Measurements from ENCODE around the gene GNA14. TPM values are rescaled to one million over a fixed set of nuclear protein-coding genes. Genes with fewer than 3 reads are reported as not detected.

Gene GNA14
- polyA plus RNA-seq, 2 of the 4 experiments (the other 2 are of a cell fraction) = 0.04 to 0.06 TPM

DNA sequence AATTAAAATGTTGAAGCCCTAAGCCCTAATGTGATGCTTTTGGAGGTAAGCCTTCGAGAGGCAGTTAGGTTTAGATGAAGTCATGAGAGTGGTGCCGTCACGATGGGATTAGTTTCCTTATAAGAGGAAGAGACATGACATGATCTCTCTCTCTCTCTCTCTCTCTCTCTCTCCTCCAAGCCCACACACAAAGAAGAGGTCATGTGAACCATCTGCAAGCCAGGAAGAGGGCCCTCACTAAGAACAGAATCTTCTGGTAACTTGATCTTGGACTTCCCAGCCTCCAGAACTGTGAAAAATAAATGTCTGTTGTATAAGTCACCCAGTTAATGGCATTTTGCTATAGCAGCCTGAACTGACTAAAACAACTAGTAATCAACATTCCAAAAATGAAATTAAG lies 175.5 kb downstream of the GNA14 start (continued):
- no peak for TF ChIP-seq TP53 (CRISPR knock-in tag; IDR thresholded peaks at IDR 0.05)

DNA sequence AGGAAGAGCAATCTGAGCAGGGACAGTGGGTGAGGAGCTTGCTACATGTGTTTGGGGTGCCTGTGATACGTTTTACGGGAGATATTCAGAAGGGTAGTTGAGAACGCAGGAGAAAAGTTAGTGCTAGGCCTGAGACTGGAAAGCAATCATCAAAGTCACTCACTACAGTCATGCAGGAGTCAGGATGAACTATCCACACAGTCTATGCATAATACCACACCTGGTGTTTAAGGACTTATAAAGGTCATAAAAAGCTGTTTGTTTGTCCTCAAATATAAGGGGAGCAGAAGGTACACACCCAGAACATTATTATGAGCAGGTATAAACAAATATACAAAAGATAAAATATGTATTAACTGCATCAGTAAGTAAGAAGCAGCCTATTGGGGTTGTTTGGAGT lies 176.6 kb downstream of the GNA14 start:
- 62% methylated on average over 3 of the region's 3 CpGs for WGBS (ENCODE audit: missing lambda C conversion rate)
- no peak for ATAC-seq
- Histone ChIP-seq H3K4me1 (0 out of 3 replicates have a peak, but pooled peaks cover 4% of the 10 kb centered on the region), H3K4me2 (no peak overlapping the region), H3K27ac (no peak overlapping the region), H3K4me3 (no peak overlapping the region), H3K9me3 (peaks cover 22% of the 10 kb centered on the region)
- TF ChIP-seq POLR2AphosphoS2 (conservative IDR thresholded peaks at IDR 0.05; ENCODE audit: low read length) (no peak), MAFK (IDR thresholded peaks at IDR 0.05; ENCODE audit: partially characterized antibody) (no peak)
- ChIA-PET POLR2A (no interaction called here), CTCF (interaction anchor here (2.9 kb wide), 1 partner anchor 14 kb away, joined by 23 read pairs; no protein-coding TSS in a partner anchor)
- no peak for FAIRE-seq
- no peak for DNase-seq (ENCODE audit: low read depth in 1 of 2, low spot score in 1 of 2)

DNA sequence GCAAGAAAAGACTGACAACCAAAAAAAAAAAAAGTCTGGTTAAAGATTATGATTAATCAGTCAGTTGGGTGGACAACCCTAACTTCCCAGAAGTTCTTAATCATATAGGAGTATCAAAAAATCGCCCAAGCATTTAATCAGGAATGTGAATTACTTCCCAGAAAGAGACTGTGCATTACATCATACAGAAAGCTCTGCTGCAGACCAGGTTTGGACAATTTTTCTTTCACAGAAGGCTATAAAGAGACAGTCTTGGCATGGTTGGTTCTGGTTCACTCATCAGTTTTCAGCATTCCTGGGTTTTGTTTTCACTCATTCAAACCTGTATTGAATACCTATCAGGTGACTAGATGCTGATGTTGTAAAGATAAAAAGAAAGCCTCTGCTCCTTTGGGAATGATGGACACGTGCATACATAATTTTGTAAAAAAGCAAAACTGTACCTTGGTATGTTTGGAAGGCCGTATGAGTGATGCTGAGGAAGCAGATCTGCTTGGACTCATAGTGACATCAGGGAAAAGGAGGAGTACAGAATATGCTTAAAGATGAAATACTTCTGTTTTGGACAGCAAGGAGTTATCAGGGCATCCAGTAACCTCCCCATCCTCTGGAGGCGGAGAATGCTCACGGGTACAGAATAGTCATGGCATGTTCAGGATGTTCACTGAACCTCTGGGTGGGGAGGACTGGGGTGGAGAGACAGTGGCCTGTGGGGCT lies 178.4 kb downstream of the GNA14 start:
- no peak for ATAC-seq
- Histone ChIP-seq H3K4me3 (no peak overlapping the region), H3K4me2 (no peak overlapping the region), H3K9me3 (peaks cover 17% of the 10 kb centered on the region), H3K27ac (no peak overlapping the region), H3K4me1 (0 out of 3 replicates have a peak, but pooled peaks cover 5% of the 10 kb centered on the region)
- no peak for TF ChIP-seq ZNF302 (CRISPR knock-in tag; IDR thresholded peaks at IDR 0.05)
- TF ChIP-seq FOSB (CRISPR knock-in tag; IDR thresholded peaks at IDR 0.05) = no peak
- TF ChIP-seq EHMT2 (IDR thresholded peaks at IDR 0.05; ENCODE audit: low read depth) = no peak
- no peak for TF ChIP-seq NR3C1 (IDR thresholded peaks at IDR 0.05)
- TF ChIP-seq HEYL (CRISPR knock-in tag; IDR thresholded peaks at IDR 0.05) = no peak
- no peak for TF ChIP-seq TP53 (CRISPR knock-in tag; IDR thresholded peaks at IDR 0.05)
- no peak for TF ChIP-seq FOXS1 (CRISPR knock-in tag; IDR thresholded peaks at IDR 0.05)
- no peak for TF ChIP-seq CEBPB (IDR thresholded peaks at IDR 0.05)
- TF ChIP-seq, protein P1, sequence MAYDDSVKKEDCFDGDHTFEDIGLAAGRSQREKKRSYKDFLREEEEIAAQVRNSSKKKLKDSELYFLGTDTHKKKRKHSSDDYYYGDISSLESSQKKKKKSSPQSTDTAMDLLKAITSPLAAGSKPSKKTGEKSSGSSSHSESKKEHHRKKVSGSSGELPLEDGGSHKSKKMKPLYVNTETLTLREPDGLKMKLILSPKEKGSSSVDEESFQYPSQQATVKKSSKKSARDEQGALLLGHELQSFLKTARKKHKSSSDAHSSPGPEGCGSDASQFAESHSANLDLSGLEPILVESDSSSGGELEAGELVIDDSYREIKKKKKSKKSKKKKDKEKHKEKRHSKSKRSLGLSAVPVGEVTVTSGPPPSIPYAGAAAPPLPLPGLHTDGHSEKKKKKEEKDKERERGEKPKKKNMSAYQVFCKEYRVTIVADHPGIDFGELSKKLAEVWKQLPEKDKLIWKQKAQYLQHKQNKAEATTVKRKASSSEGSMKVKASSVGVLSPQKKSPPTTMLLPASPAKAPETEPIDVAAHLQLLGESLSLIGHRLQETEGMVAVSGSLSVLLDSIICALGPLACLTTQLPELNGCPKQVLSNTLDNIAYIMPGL (CRISPR knock-in tag; IDR thresholded peaks at IDR 0.05; ENCODE audit: borderline replicate concordance) = no peak
- TF ChIP-seq PHF8 (IDR thresholded peaks at IDR 0.05; ENCODE audit: borderline replicate concordance, low read depth) = no peak
- WGBS (ENCODE audit: missing lambda C conversion rate) = 50% methylated on average over 5 of the region's 5 CpGs
- no peak for FAIRE-seq
- DNase-seq (ENCODE audit: low read depth in 1 of 2, low spot score in 1 of 2) = no peak
- ChIA-PET POLR2A (no interaction called here), CTCF (interaction anchor here (0.6 to 6.4 kb wide), 4 partner anchors 8 to 783 kb away, joined by 3 to 63 read pairs (median 9); no protein-coding TSS in a partner anchor)

DNA sequence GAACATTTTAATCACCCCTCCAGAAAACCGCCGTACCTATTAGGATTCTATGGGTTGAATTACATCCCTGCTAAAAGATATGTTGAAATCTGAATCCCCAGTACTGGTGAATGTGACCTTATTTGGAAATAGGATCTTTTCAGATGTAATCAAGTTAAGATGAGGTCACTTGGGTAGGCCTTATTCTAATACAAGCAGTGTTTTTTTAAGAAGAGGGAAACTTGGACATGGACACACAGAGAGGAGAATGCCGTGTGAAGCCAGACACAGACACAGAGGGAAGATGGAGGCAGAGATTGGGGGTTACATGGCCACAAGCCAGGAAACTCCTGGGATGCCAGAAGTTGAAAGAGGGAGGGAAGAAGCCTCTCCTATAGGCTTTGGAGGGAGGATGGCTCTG lies 183.5 kb downstream of the GNA14 start:
- 90% methylated on average over 3 of the region's 3 CpGs for WGBS (ENCODE audit: missing lambda C conversion rate)
- no peaks in the 10 kb centered on the region; the same call in 2 of the 3 replicates for H3K9me3 ChIP-seq
- POLR2A ChIA-PET = no interaction called here
- TF ChIP-seq CBX2 (IDR thresholded peaks at IDR 0.05; ENCODE audit: borderline replicate concordance, low read depth) = no peak
- no peak for TF ChIP-seq EHMT2 (IDR thresholded peaks at IDR 0.05; ENCODE audit: low read depth)
- no peak for TF ChIP-seq HOXB13 (CRISPR knock-in tag; IDR thresholded peaks at IDR 0.05; ENCODE audit: low read depth)
- no peak for TF ChIP-seq RCOR1 (IDR thresholded peaks at IDR 0.05; ENCODE audit: low read depth, low read length)
- no peak for TF ChIP-seq ZNF302 (CRISPR knock-in tag; IDR thresholded peaks at IDR 0.05)
- no peak for TF ChIP-seq CEBPB (IDR thresholded peaks at IDR 0.05)
- no peak for TF ChIP-seq SREBF2 (IDR thresholded peaks at IDR 0.05)
- no peak for TF ChIP-seq TFCP2L1 (CRISPR knock-in tag; IDR thresholded peaks at IDR 0.05)
- TF ChIP-seq, protein P2, sequence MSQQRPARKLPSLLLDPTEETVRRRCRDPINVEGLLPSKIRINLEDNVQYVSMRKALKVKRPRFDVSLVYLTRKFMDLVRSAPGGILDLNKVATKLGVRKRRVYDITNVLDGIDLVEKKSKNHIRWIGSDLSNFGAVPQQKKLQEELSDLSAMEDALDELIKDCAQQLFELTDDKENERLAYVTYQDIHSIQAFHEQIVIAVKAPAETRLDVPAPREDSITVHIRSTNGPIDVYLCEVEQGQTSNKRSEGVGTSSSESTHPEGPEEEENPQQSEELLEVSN (IDR thresholded peaks at IDR 0.05; ENCODE audit: borderline replicate concordance, low read depth) = no peak
- no peak for TF ChIP-seq MAZ (IDR thresholded peaks at IDR 0.05; ENCODE audit: borderline replicate concordance, low read depth, low read length)
- no peak for TF ChIP-seq ZFP36 (IDR thresholded peaks at IDR 0.05; ENCODE audit: borderline replicate concordance, partially characterized antibody)
- TF ChIP-seq, protein P3, sequence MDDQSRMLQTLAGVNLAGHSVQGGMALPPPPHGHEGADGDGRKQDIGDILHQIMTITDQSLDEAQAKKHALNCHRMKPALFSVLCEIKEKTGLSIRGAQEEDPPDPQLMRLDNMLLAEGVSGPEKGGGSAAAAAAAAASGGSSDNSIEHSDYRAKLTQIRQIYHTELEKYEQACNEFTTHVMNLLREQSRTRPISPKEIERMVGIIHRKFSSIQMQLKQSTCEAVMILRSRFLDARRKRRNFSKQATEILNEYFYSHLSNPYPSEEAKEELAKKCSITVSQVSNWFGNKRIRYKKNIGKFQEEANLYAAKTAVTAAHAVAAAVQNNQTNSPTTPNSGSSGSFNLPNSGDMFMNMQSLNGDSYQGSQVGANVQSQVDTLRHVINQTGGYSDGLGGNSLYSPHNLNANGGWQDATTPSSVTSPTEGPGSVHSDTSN (IDR thresholded peaks at IDR 0.05) = no peak
- no peak for TF ChIP-seq NPAS2 (CRISPR knock-in tag; IDR thresholded peaks at IDR 0.05; ENCODE audit: borderline replicate concordance)
- TF ChIP-seq, protein P4, sequence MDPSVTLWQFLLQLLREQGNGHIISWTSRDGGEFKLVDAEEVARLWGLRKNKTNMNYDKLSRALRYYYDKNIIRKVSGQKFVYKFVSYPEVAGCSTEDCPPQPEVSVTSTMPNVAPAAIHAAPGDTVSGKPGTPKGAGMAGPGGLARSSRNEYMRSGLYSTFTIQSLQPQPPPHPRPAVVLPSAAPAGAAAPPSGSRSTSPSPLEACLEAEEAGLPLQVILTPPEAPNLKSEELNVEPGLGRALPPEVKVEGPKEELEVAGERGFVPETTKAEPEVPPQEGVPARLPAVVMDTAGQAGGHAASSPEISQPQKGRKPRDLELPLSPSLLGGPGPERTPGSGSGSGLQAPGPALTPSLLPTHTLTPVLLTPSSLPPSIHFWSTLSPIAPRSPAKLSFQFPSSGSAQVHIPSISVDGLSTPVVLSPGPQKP (IDR thresholded peaks at IDR 0.05; ENCODE audit: low read depth, low read length) = no peak
- no peak for TF ChIP-seq RFX5 (IDR thresholded peaks at IDR 0.05)
- no peak for ATAC-seq
- H3K27ac ChIP-seq = no peak overlapping the region
- H3K4me2 ChIP-seq = no peak overlapping the region
- CTCF ChIA-PET = interaction anchor here (0.8 to 12.0 kb wide), 4 partner anchors 8 to 571 kb away, joined by 3 to 161 read pairs (median 33); no protein-coding TSS in a partner anchor
- DNase-seq (ENCODE audit: low read depth in 1 of 2, low spot score in 1 of 2) = no peak
- 0 out of 3 replicates have a peak, but pooled peaks cover 5% of the 10 kb centered on the region for H3K4me1 ChIP-seq
- FAIRE-seq = no peak
- no peak overlapping the region for H3K4me3 ChIP-seq
